H1 (cell line): ENCODE measurements around the gene FAM136A. TPM values are rescaled to one million over a fixed set of nuclear protein-coding genes. Genes with fewer than 3 reads are reported as not detected.

Experiments used
- CTCF ChIA-PET: fragments of 300-600 bp; sonication (Branson Sonifier 250); formaldehyde crosslinking; loops from one replicate; lab custom pipeline; 2021; ENCODE audit not compliant: partially characterized antibody; lab: Charles Lee
- POLR2A ChIA-PET: fragments of 300-600 bp; sonication (Branson Sonifier 250); formaldehyde crosslinking; loops from one replicate; lab custom pipeline; 2021; ENCODE audit warnings: inconsistent platforms; ENCODE audit not compliant: partially characterized antibody; lab: Charles Lee
- DNase-seq, 2 experiments: peaks; one replicate each; pipeline versions ENCODE4 v3.0.0 to v3.0.0-alpha.2; 2010 to 2022; ENCODE audit warnings: low spot score in 2 of 2, low read depth in 1 of 2, mixed read lengths in 1 of 2
- FAIRE-seq: peaks from 2 replicates; lab custom pipeline; 2011; peaks lifted over from hg19 to GRCh38; lab: Jason Lieb, UNC
- H2AFZ ChIP-seq: 2 replicates; pipeline ENCODE4 v1.8.1; 2012; ENCODE audit warnings: low read length, inconsistent platforms
- H2AK5ac ChIP-seq: 2 replicates; pipeline ENCODE4 v1.6.1; 2013; ENCODE audit warnings: low read depth, low read length
- H2BK120ac ChIP-seq: replicated peaks from 2 replicates; pipeline ENCODE3; 2013; ENCODE audit warnings: low read depth, low read length, inconsistent platforms
- H2BK12ac ChIP-seq: 2 replicates; pipeline ENCODE4 v1.6.1; 2013; ENCODE audit warnings: low read depth, low read length
- H2BK15ac ChIP-seq: 2 replicates; pipeline ENCODE4 v1.6.1; 2013; ENCODE audit warnings: low read length
- H2BK20ac ChIP-seq: 2 replicates; pipeline ENCODE4 v1.6.1; 2013; ENCODE audit warnings: low read length
- H2BK5ac ChIP-seq: 2 replicates; pipeline ENCODE4 v1.6.1; 2013; ENCODE audit warnings: low read depth, low read length
- H3K14ac ChIP-seq: 2 replicates; pipeline ENCODE4 v1.6.1; 2013; ENCODE audit warnings: inconsistent platforms; ENCODE audit not compliant: insufficient read length
- H3K18ac ChIP-seq: 2 replicates; pipeline ENCODE4 v1.6.1; 2013; ENCODE audit warnings: low read length; ENCODE audit errors: extremely low read depth
- H3K23ac ChIP-seq: 2 replicates; pipeline ENCODE4 v1.6.1; 2013; ENCODE audit warnings: inconsistent platforms; ENCODE audit not compliant: insufficient read length
- H3K23me2 ChIP-seq: 2 replicates; pipeline ENCODE4 v1.6.1; 2013; ENCODE audit warnings: low read depth, low read length
- H3K27ac ChIP-seq: 2 replicates; pipeline ENCODE4 v1.6.1; 2011; ENCODE audit warnings: low read depth, low read length, inconsistent platforms
- H3K27me3 ChIP-seq, 4 experiments: replicated peaks in 1 of 4; 1 replicate in 1 of 4; 2 replicates in 3 of 4; pipeline versions ENCODE4 v1.6.1 to v1.8.1; 2011 to 2013; ENCODE audit warnings: low read length in 3 of 4, mild to moderate bottlenecking in 3 of 4, inconsistent platforms in 2 of 4, mixed read lengths in 2 of 4, moderate library complexity in 1 of 4; ENCODE audit not compliant: control insufficient read depth in 3 of 4, insufficient read depth in 3 of 4; ENCODE audit errors: extremely low read depth in 1 of 4
- H3K36me3 ChIP-seq, 4 experiments: 2 replicates each; pipeline versions ENCODE4 v1.6.1 to v1.8.1; 2011 to 2013; ENCODE audit warnings: mild to moderate bottlenecking in 4 of 4, low read length in 3 of 4, moderate library complexity in 2 of 4, control low read depth in 1 of 4, inconsistent platforms in 1 of 4; ENCODE audit not compliant: insufficient read depth in 4 of 4, control insufficient read depth in 2 of 4
- H3K4ac ChIP-seq: replicated peaks from 2 replicates; pipeline ENCODE3; 2013; ENCODE audit warnings: low read length, low read depth, mixed read lengths, inconsistent platforms; ENCODE audit not compliant: insufficient read length
- H3K4me1 ChIP-seq, 4 experiments: replicated peaks in 1 of 4; 1 replicate in 1 of 4; 2 replicates in 3 of 4; pipeline versions ENCODE4 v1.6.1 to v1.8.1; 2011 to 2013; ENCODE audit warnings: low read length in 3 of 4, inconsistent platforms in 2 of 4, mixed read lengths in 1 of 4; ENCODE audit not compliant: insufficient read depth in 4 of 4, control insufficient read depth in 3 of 4
- H3K4me2 ChIP-seq, 2 experiments: 2 replicates each; pipeline versions ENCODE4 v1.6.1 to v1.8.1; 2011 to 2013; ENCODE audit warnings: low read depth in 2 of 2, low read length in 2 of 2, control low read depth in 1 of 2, inconsistent platforms in 1 of 2, mild to moderate bottlenecking in 1 of 2; ENCODE audit not compliant: insufficient read depth in 1 of 2
- H3K4me3 ChIP-seq, 4 experiments: fragments of 200-600, 300-600 bp in 1 of 4; sonication (generic), shearing (Covaris generic), sonication (Bioruptor Twin) in 1 of 4; 2 replicates each; pipeline versions ENCODE4 v1.5.1 to v1.8.1; 2011 to 2016; ENCODE audit warnings: low read length in 4 of 4, low read depth in 3 of 4, control low read depth in 2 of 4, inconsistent platforms in 2 of 4, mild to moderate bottlenecking in 2 of 4, mixed read lengths in 1 of 4, moderate library complexity in 1 of 4; ENCODE audit not compliant: insufficient read depth in 2 of 4; ENCODE audit errors: extremely low read depth in 1 of 4
- H3K56ac ChIP-seq: replicated peaks from 2 replicates; pipeline ENCODE3; 2013; ENCODE audit warnings: low read depth, mild to moderate bottlenecking, mixed read lengths, low read length, inconsistent platforms; ENCODE audit not compliant: insufficient read length
- H3K79me1 ChIP-seq: 2 replicates; pipeline ENCODE4 v1.6.1; 2013; ENCODE audit warnings: low read depth, low read length, control low read depth
- H3K79me2 ChIP-seq, 2 experiments: 2 replicates each; pipeline versions ENCODE4 v1.6.1 to v1.8.1; 2012 to 2013; ENCODE audit warnings: low read length in 2 of 2, mild to moderate bottlenecking in 2 of 2, inconsistent platforms in 1 of 2; ENCODE audit not compliant: insufficient read depth in 2 of 2, control insufficient read depth in 1 of 2
- H3K9ac ChIP-seq, 4 experiments: replicated peaks in 1 of 4; 1 replicate in 1 of 4; 2 replicates in 3 of 4; pipeline versions ENCODE4 v1.6.1 to v1.8.1; 2011 to 2013; ENCODE audit warnings: low read depth in 3 of 4, low read length in 3 of 4, control low read depth in 2 of 4, mild to moderate bottlenecking in 2 of 4, moderate library complexity in 2 of 4, inconsistent platforms in 1 of 4; ENCODE audit errors: extremely low read depth in 1 of 4
- H3K9me3 ChIP-seq, 2 experiments: 2 replicates each; pipeline versions ENCODE4 v1.6.1 to v1.8.1; 2012 to 2013; ENCODE audit warnings: mild to moderate bottlenecking in 2 of 2, moderate library complexity in 2 of 2, control low read depth in 1 of 2, inconsistent platforms in 1 of 2, low read depth in 1 of 2, low read length in 1 of 2, mixed read lengths in 1 of 2; ENCODE audit not compliant: insufficient read depth in 2 of 2
- H4K20me1 ChIP-seq, 2 experiments: replicated peaks in 1 of 2; 2 replicates each; pipeline versions ENCODE3 to v1.8.1; 2011 to 2013; ENCODE audit warnings: inconsistent platforms in 2 of 2, low read length in 2 of 2, mild to moderate bottlenecking in 1 of 2; ENCODE audit not compliant: insufficient read depth in 2 of 2, control insufficient read depth in 1 of 2
- H4K5ac ChIP-seq: 2 replicates; pipeline ENCODE4 v1.6.1; 2013; ENCODE audit warnings: low read length, low read depth, mixed read lengths, inconsistent platforms; ENCODE audit not compliant: insufficient read length
- H4K8ac ChIP-seq: 2 replicates; pipeline ENCODE4 v1.8.0; 2013; ENCODE audit warnings: mild to moderate bottlenecking, moderate library complexity, low read length, inconsistent platforms; ENCODE audit not compliant: insufficient read depth; ENCODE audit errors: extremely low read depth
- H4K91ac ChIP-seq: replicated peaks from 2 replicates; pipeline ENCODE3; 2013; ENCODE audit warnings: low read length, mixed read lengths, inconsistent platforms; ENCODE audit not compliant: insufficient read length
- ASH2L ChIP-seq: fragments of 200-600, 300-600 bp; sonication (generic); IDR thresholded peaks from one replicate; pipeline ENCODE4 v1.7.1; 2017; ENCODE audit warnings: low read length
- FOSL1 ChIP-seq: IDR thresholded peaks from 2 replicates; pipeline ENCODE4 v1.6.1; 2011; ENCODE audit warnings: mild to moderate bottlenecking, low read depth, low read length, moderate library complexity; ENCODE audit not compliant: insufficient read depth
- HDAC6 ChIP-seq: IDR thresholded peaks from one replicate; pipeline ENCODE4 v1.7.1; 2012; ENCODE audit warnings: low read depth, mild to moderate bottlenecking, inconsistent platforms, low read length, moderate library complexity
- JUND ChIP-seq: IDR thresholded peaks from 2 replicates; pipeline ENCODE4 v1.6.1; 2011; ENCODE audit warnings: mild to moderate bottlenecking, improper control_type of control experiment, low read length
- KDM1A ChIP-seq: fragments of 200-600, 300-600 bp; sonication (generic); IDR thresholded peaks from 2 replicates; pipeline ENCODE4 v1.7.1; 2016; ENCODE audit warnings: mild to moderate bottlenecking, low read length, borderline replicate concordance
- MAFK ChIP-seq: IDR thresholded peaks from 2 replicates; pipeline ENCODE4 v1.6.1; 2012; ENCODE audit warnings: low read depth, mild to moderate bottlenecking, improper control_type of control experiment, low read length
- PHF8 ChIP-seq: fragments of 200-600 bp; sonication (generic); conservative IDR thresholded peaks from 2 replicates; pipeline ENCODE4 v1.7.1; 2012; ENCODE audit warnings: low read depth, mild to moderate bottlenecking, inconsistent platforms, low read length, moderate library complexity
- SP4 ChIP-seq: IDR thresholded peaks from 2 replicates; pipeline ENCODE4 v1.6.1; 2012; ENCODE audit warnings: low read length, inconsistent platforms
- WGBS, 2 experiments: shearing (Covaris generic) in 1 of 2; methylation state at CpG; one replicate each; pipeline versions ENCODE4 v1.1.6 to v1.1.7; 2013 to 2015; ENCODE audit warnings: low lambda C conversion rate in 2 of 2, mixed read lengths in 2 of 2, inconsistent platforms in 1 of 2, low coverage in 1 of 2, missing lambda C conversion rate in 1 of 2; ENCODE audit not compliant: insufficient replicate concordance in 2 of 2, insufficient coverage in 1 of 2, insufficient read length in 1 of 2; ENCODE audit errors: extremely low coverage in 1 of 2, missing lambda C conversion rate in 1 of 2; 5-methylcytosine and 5-hydroxymethylcytosine counted together
- polyA plus RNA-seq, 7 experiments: library from polyadenylated mRNA; depleted of rRNA in 3 of 7; stranded (reverse) in 5 of 7; unstranded in 2 of 7; fragments of >200 nt in 5 of 7; fragments of 200-250 nt in 2 of 7; gene quantifications; 1 replicate in 5 of 7; 2 replicates in 1 of 7; 4 replicates in 1 of 7; pipeline versions ENCODE4 v1.2.1 to v1.2.3, GENCODE V29; 2011 to 2013; ENCODE audit warnings: missing spikeins in 2 of 7, mixed read lengths in 2 of 7
- total RNA-seq: library from RNA; stranded (reverse); fragmentation: NEBNext Ultra II Directional; extraction: Animal tissue kit (Norgen Biotek cat#: 25700); gene quantifications from 2 replicates; pipeline ENCODE4 v1.2.1, GENCODE V29; 2021
- TF ChIP-seq, protein P1 (sequence below), 3 experiments: IDR thresholded peaks; 1 replicate in 2 of 3; 2 replicates in 1 of 3; pipeline versions ENCODE4 v1.5.1 to v1.6.1; 2011; ENCODE audit warnings: low read length in 3 of 3, mild to moderate bottlenecking in 3 of 3, inconsistent platforms in 2 of 3, low read depth in 1 of 3, moderate library complexity in 1 of 3; ENCODE audit not compliant: insufficient read depth in 1 of 3; ENCODE audit errors: control extremely low read depth in 1 of 3
- TF ChIP-seq, protein P2 (sequence below): IDR thresholded peaks from 2 replicates; pipeline ENCODE4 v1.6.1; 2011; ENCODE audit warnings: low read length, improper control_type of control experiment

Gene FAM136A
- total and polyA plus RNA-seq, 2 of the 8 experiments (the other 6 are each of a cell fraction or from before 2014, with no cell fraction given) = 58.2 to 122 TPM

DNA sequence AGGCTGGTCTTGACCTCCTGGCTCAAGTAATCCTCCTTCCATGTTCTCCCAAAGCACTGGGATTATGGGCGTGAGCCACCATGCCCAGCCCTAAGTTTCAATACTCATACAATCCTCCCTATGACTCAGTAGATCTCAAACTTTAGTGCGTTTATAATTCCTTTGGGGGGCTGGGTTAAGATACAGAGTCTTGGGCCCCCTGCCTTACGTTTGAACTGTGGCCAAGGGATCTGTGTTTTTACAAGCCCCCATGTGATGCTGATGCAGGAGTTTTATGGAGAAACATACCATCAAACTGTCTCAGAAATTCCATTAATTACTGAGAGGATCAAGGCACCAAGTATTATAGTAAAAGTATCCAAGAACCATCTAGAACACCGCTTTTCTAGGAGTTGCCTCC lies 38.2 kb upstream of the FAM136A start:
- Histone ChIP-seq H4K8ac (no peak overlapping the region), H3K4me1 (no peaks in the 10 kb centered on the region)
- TF ChIP-seq KDM1A (no peak), FOSL1 (no peak), HDAC6 (no peak), ASH2L (no peak), JUND (no peak), MAFK (no peak), SP4 (no peak), PHF8 (no peak)
- TF ChIP-seq, protein P1, sequence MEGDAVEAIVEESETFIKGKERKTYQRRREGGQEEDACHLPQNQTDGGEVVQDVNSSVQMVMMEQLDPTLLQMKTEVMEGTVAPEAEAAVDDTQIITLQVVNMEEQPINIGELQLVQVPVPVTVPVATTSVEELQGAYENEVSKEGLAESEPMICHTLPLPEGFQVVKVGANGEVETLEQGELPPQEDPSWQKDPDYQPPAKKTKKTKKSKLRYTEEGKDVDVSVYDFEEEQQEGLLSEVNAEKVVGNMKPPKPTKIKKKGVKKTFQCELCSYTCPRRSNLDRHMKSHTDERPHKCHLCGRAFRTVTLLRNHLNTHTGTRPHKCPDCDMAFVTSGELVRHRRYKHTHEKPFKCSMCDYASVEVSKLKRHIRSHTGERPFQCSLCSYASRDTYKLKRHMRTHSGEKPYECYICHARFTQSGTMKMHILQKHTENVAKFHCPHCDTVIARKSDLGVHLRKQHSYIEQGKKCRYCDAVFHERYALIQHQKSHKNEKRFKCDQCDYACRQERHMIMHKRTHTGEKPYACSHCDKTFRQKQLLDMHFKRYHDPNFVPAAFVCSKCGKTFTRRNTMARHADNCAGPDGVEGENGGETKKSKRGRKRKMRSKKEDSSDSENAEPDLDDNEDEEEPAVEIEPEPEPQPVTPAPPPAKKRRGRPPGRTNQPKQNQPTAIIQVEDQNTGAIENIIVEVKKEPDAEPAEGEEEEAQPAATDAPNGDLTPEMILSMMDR (IDR thresholded peaks at IDR 0.05; ENCODE audit: control extremely low read depth in 1 of 3, insufficient read depth in 1 of 3, low read depth in 1 of 3, low read length in 3 of 3) = no peak
- TF ChIP-seq, protein P2, sequence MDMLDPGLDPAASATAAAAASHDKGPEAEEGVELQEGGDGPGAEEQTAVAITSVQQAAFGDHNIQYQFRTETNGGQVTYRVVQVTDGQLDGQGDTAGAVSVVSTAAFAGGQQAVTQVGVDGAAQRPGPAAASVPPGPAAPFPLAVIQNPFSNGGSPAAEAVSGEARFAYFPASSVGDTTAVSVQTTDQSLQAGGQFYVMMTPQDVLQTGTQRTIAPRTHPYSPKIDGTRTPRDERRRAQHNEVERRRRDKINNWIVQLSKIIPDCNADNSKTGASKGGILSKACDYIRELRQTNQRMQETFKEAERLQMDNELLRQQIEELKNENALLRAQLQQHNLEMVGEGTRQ = no peak

More for the DNA sequence above, 38.2 kb upstream of the FAM136A start:
- H2AFZ ChIP-seq = no peak overlapping the region
- H3K36me3 ChIP-seq = no peaks in the 10 kb centered on the region
- no peak overlapping the region for H3K56ac ChIP-seq
- H3K23me2 ChIP-seq = no peaks in the 10 kb centered on the region
- H4K20me1 ChIP-seq = no peaks in the 10 kb centered on the region
- no peak overlapping the region for H3K14ac ChIP-seq
- H3K27me3 ChIP-seq = peaks cover 0 to 3% (median 0%) of the 10 kb centered on the region in 4 experiments; a peak in 2 of 7 replicates
- H2BK12ac ChIP-seq = no peak overlapping the region
- H4K5ac ChIP-seq = no peak overlapping the region
- H3K79me2 ChIP-seq = no peaks in the 10 kb centered on the region
- no peak overlapping the region for H3K27ac ChIP-seq
- WGBS, 2 experiments = 82% methylated on average over 4 of the region's 4 CpGs; no CpG with 5 or more reads in 1 of the 2 experiments
- no peaks in the 10 kb centered on the region for H3K79me1 ChIP-seq
- FAIRE-seq (no peak), DNase-seq (no peak)
- H3K9me3 ChIP-seq = no peaks in the 10 kb centered on the region
- no peak overlapping the region for H3K4me2 ChIP-seq
- CTCF ChIA-PET = interaction anchor here (0.6 to 5.2 kb wide), 26 partner anchors 9 to 435 kb away, joined by 3 to 67 read pairs (median 8); partner anchors contain the start of gene TGFA
- no peak overlapping the region for H2BK5ac ChIP-seq
- POLR2A ChIA-PET = interaction anchor here (1.0 kb wide), 1 partner anchor 46 kb away, joined by 3 read pairs; the partner anchor contains the start of gene SNRPG
- H3K4me3 ChIP-seq = no peak overlapping the region
- no peak overlapping the region for H3K9ac ChIP-seq
- H2AK5ac ChIP-seq = no peak overlapping the region
- no peak overlapping the region for H2BK120ac ChIP-seq
- no peak overlapping the region for H3K18ac ChIP-seq
- no peak overlapping the region for H2BK15ac ChIP-seq
- H3K23ac ChIP-seq = no peak overlapping the region
- H4K91ac ChIP-seq = no peak overlapping the region
- no peak overlapping the region for H3K4ac ChIP-seq
- H2BK20ac ChIP-seq = no peak overlapping the region
